NCI-H748 (cell line): ENCODE results near the gene PEAK1.

Experiments
- DNase-seq: peaks from one replicate; lab custom pipeline; 2025; ENCODE audit not compliant: unreplicated experiment; lab: John Stamatoyannopoulos, UW

PEAK1 gene

GRCh38 chr15:77361456-77361855 is 58.4 kb downstream of the PEAK1 start:
- DNase-seq: no peak

- DNase-seq: no peak
Measured at GRCh38 chr15:77358545-77359240, 61.2 kb downstream of the PEAK1 start.

DNA sequence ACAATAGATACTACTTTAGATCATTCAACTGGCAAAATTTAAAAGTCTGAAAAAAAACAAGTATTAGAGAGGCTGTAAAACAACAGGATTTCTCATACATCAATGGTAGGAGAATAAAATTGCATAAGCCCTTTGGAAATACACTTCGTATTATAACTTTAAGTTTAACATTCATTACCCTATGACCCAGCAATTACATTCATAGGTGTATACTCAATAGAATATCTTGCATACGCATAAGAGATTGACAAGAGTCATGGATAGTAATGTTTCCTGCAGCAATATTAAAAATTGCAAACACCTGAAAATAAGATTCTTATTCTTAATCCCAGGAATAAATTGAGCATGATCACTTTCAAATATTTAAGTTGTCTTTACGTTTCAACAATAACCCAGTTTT is 63.6 kb downstream of the PEAK1 start:
- no peak for DNase-seq

DNA sequence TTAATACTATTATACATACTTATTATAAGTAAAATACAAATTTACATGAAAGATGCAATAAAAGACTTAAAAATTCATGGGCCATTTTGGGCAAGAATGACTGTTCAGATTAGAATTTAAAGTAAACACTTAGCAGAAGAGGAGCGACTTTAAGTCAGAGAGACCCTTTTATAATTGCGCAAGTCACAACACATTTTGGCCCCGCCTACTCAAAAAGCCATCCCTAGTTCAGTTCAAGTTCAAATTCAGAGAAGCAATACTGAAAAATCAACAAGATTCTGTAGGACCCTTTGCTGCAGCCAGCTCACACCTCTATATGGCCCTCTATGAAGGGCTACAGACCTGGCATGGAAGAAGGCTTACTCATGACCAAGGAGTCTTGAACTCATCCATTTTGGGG is 64.6 kb downstream of the PEAK1 start:
- DNase-seq: no peak

- peak; percentile 31 for DNase-seq
Measured at GRCh38 chr15:77354063-77354462, 65.8 kb downstream of the PEAK1 start.

DNA sequence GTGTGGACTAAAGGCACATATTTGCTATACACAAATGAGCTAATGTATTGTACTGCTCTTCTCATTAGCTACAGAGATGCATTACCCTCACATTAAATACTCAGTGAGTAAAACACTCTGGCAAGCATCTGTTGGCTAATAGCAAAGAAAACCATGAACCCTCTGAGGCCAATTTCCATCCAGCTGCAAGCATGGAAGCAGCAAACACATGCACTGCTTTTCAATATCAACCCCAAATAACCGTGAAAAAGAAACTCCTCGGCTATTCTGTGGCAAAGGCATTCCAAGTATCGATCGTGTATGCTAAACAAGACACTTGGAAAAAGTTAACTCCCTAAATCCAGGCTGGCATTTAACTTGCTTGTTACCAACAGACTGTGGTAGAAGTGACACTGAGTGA is 67.0 kb downstream of the PEAK1 start:
- DNase-seq: peak; percentile 49

GRCh38 chr15:77350792-77351191 is 69.1 kb downstream of the PEAK1 start:
- DNase-seq: peak; percentile 73

GRCh38 chr15:77349666-77350065 is 70.2 kb downstream of the PEAK1 start:
- no peak for DNase-seq

GRCh38 chr15:77348511-77348910 is 71.4 kb downstream of the PEAK1 start:
- no peak for DNase-seq

DNA sequence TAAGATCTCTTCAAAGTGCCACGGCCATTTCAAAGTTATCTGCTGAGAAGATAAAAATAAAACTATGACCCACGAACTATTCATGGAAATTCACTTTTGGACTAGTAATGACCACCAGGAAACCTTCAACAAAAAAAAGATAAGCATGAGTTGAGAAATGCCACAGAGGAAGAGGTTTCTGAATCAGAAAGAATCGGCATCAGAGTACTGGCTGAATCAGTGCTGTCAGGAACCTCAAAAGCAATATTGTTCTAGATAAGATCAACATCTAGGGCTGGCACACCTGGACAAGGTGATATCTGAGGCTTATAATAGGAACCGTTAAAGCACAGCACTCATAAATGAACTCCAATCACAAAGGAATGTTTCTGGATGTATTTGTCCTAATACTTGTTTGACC is 72.7 kb downstream of the PEAK1 start:
- DNase-seq: peak; percentile 44

GRCh38 chr15:77346245-77347036 is 73.5 kb downstream of the PEAK1 start:
- peak; percentile 92 for DNase-seq

DNA sequence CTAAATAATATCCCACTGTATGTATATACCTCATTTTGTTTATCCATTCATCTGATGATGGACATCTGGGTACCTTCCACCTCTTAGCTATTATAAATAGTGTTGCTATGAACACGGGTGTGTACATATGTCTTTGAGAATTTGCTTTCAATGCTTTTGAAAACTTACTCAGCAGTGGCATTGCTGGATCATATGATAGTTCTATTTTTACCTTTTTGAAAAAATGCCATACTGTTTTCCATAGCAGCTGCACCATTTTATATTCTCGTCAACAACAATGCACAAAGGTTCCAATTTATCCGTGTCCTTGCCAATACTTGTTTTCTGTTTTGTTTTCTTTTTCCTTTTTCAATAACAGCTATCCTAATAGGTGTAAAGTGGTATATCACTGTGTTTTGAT is 77.1 kb downstream of the PEAK1 start:
- DNase-seq: no peak

DNA sequence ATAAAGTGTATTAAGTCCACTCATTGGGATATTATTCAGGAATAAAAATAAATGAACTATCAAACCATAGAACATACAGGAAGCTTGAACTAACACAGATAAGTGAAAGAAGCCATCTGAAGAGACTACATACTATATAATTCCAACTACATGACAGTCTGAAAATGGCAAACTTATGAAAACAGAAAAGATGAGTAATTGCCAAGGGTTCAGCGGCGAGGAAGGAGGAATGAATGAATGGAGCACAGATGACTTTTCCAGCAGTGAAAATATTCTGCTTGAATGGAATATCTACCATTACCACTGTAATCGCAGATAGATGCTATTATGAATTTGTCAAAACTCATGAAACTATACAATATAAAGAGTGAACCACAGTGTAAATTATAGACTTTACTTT is 79.7 kb downstream of the PEAK1 start:
- DNase-seq: no peak

- no peak for DNase-seq
Measured at GRCh38 chr15:77336006-77336405, 83.9 kb downstream of the PEAK1 start.

DNA sequence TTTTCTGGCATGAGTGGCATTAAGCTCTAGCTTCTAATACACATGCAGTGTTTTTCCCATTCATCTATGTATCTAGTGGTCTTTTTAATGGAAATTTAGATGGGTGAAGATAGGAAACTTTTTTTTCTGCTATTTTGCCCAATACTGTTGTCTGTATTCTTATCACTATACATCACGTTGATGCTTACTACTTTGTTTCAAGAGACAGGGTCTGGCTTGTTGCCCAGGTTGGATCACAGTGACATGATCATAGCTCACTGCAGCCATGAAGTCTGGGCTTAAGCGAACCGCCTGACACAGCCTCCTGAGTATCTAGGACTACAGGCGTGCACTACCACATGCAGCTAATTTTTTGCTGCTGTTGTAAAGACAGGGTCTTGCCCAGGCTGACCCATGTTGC is 84.6 kb downstream of the PEAK1 start:
- DNase-seq: no peak

GRCh38 chr15:77333166-77333565 is 86.7 kb downstream of the PEAK1 start:
- no peak for DNase-seq

DNA sequence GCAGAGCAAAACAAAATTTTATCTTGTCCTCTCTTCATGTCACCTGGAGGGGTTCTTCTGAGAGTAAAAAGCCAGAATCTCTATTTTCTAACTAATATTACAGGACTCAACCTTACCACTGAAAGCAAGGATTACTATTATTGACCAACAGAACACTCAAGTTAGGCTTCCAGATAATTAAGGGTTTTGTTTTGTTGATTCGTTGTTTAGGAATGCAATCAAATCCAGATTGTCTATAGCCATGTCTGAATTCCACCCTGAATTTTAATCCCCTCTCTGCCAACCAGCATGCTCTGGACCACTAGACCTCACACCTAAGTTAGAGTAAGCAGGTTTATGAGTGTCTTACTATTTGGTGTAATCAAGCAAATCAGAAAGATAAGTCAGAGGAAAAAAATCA is 90.7 kb downstream of the PEAK1 start:
- DNase-seq: no peak

DNA sequence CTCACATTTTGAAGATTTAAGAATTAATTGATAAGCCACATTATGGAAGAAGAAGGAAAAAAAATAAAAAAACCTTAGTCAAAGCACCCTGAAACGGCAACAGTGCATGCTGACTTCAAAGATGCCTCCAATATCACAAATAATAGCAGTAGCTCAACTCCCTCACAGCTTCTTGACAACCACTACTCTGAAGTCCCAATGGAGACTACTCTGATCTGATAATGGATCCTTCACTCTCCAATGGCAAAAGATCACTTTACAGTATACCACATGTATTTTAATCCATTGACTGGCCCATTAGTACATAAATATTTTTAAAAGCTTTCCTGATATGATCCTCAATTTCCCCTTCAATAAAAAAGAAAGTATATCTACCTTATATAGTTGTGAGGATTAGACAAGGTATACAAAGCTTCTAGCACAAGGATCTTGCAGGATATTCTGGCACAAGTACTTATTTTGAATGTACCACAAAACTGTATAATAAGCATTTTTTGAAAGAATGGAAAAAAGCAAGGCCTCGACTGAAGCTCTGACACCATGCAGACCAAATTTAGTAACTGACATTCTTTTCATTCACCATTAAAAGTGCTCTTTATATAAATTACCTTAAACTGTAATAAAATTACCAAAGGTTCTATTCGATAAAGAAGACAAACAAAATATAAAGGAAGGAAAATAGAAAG is 91.9 kb downstream of the PEAK1 start:
- no peak for DNase-seq

GRCh38 chr15:77327168-77327567 is 92.7 kb downstream of the PEAK1 start:
- no peak for DNase-seq

DNA sequence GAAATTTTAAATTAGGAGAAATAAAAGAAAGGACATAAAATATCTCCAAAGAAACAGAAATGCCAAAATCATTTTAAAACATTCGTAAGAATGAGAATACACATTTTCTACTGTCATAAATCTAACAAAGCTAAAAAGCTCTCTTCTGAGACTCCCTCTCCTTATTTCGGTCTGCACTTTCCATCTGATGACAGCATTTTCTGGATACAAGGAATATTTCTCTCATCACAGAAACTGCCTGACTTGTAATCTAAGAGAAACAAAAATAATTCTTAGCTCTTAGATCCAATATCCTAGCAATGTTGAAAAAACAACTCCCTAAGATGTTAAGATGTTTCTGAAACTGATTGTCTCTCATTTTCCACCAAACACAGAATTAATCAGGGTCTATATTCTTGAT is 93.5 kb downstream of the PEAK1 start:
- DNase-seq: no peak

DNA sequence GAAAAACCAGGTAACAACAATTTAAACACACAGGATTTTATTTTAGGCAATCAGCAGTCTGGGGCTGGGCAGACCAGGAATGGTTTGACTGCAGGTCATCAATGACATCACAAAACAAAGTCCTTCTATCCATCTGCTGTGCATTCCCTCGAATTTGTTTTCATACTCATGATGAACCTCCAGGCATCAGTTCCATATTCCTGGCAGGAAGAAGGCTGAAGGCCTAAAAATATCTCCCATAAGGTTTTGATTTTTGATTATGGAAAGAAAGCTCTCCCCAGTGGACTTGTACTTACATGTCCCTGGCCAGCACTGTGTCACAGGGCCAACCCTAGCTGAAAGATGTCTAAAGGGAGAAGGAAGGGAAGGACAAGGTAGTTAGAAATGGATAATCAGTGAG is 107.4 kb downstream of the PEAK1 start:
- no peak for DNase-seq
